GM21423 (cell line): ENCODE results near the gene EIF2AK2.
"Not testable (repeated sequence)": the region's sequence is repeated elsewhere in the genome, so short reads cannot be mapped to it uniquely, and the experiment has no call there.

ENCODE experiments used
- ATAC-seq: cut with Tn5 transposase; IDR thresholded peaks from one replicate; pipeline ENCODE4 v1.9.1; 2021; ENCODE audit warnings: mild to moderate bottlenecking, moderate library complexity; ENCODE audit not compliant: unreplicated experiment

The EIF2AK2 gene

GRCh38 chr2:37156857-37157714 lies at the start of gene EIF2AK2:
TSS of gene EIF2AK2 (minus strand) at chr2:37156980. CDS start at chr2:37147806, 9,174 bp downstream.
- peak; percentile 82 for ATAC-seq

- ATAC-seq: no peak
Observed at GRCh38 chr2:37205689-37206341, 49.0 kb upstream of the EIF2AK2 start.

- not testable (repeated sequence) for ATAC-seq
Observed at GRCh38 chr2:37205071-37205661, 48.4 kb upstream of the EIF2AK2 start.

- no peak for ATAC-seq
Observed at GRCh38 chr2:37203708-37204107, 46.9 kb upstream of the EIF2AK2 start.

- no peak for ATAC-seq
Observed at GRCh38 chr2:37201766-37202165, 45.0 kb upstream of the EIF2AK2 start.

- no peak for ATAC-seq
Observed at GRCh38 chr2:37201208-37201607, 44.4 kb upstream of the EIF2AK2 start.

- ATAC-seq: no peak
Observed at GRCh38 chr2:37198681-37199065, 41.9 kb upstream of the EIF2AK2 start.

- peak; percentile 86 for ATAC-seq
Observed at GRCh38 chr2:37196320-37197195, 39.8 kb upstream of the EIF2AK2 start, which contains the start of gene CEBPZOS. TSS of gene CEBPZOS (plus strand) at chr2:37196496. CDS start at chr2:37199705, 3,209 bp downstream.

- ATAC-seq: not testable (repeated sequence)
Observed at GRCh38 chr2:37195862-37196319, 39.1 kb upstream of the EIF2AK2 start.

GRCh38 chr2:37192551-37192950 lies 35.8 kb upstream of the EIF2AK2 start:
- ATAC-seq: no peak

GRCh38 chr2:37191747-37192146 lies 35.0 kb upstream of the EIF2AK2 start:
- ATAC-seq: no peak

- no peak for ATAC-seq
Observed at GRCh38 chr2:37191253-37191652, 34.5 kb upstream of the EIF2AK2 start.

- no peak for ATAC-seq
Observed at GRCh38 chr2:37190290-37190689, 33.5 kb upstream of the EIF2AK2 start.

- ATAC-seq: no peak
Observed at GRCh38 chr2:37189452-37190153, 32.8 kb upstream of the EIF2AK2 start.

- ATAC-seq: no peak
Observed at GRCh38 chr2:37188570-37188969, 31.8 kb upstream of the EIF2AK2 start, which contains the start of gene SULT6B1. TSS of gene SULT6B1 (minus strand) at chr2:37188670. CDS start at chr2:37188640, 30 bp downstream.

GRCh38 chr2:37181726-37182684 lies 25.2 kb upstream of the EIF2AK2 start:
- no peak for ATAC-seq

- ATAC-seq: no peak
Observed at GRCh38 chr2:37180640-37181039, 23.9 kb upstream of the EIF2AK2 start.

- ATAC-seq: no peak
Observed at GRCh38 chr2:37180006-37180639, 23.3 kb upstream of the EIF2AK2 start.
